Measurements from ENCODE around the gene ERCC4.

GRCh38 chr16:13938480-13938879, 18.5 kb downstream of the ERCC4 start:
- TF ChIP-seq CTCF (IDR thresholded peaks at IDR 0.05) = no peak
- TF ChIP-seq POLR2AphosphoS5 (IDR thresholded peaks at IDR 0.05) = no peak
